Activated T-helper 2 cell treated with anti-CD3 and anti-CD28 coated beads, Interferon-gamma antibody, Interleukin-2, Interleukin-4, amounts not matched to agents 10 μg/mL and 5 μg/mL and 100 μg/mL, durations not matched to agents 14 hours and 24 hours and 36 hours (primary cell): ENCODE measurements around the gene ARHGEF10L. TPM values are rescaled to one million over a fixed set of nuclear protein-coding genes. Genes with fewer than 3 reads are reported as not detected.

Source experiments
- DNase-seq: peaks from one replicate; pipeline ENCODE4 v3.0.0; 2021; ENCODE audit warnings: low spot score
- H3K27ac Mint-ChIP-seq: one replicate; pipeline ENCODE4 v1.8.0; 2021; ENCODE audit warnings: mixed read lengths
- H3K27me3 Mint-ChIP-seq: one replicate; pipeline ENCODE4 v1.8.0; 2021; ENCODE audit warnings: low read depth, mixed read lengths
- H3K36me3 Mint-ChIP-seq: one replicate; pipeline ENCODE4 v1.8.0; 2021; ENCODE audit warnings: low read depth, mixed read lengths
- H3K4me1 Mint-ChIP-seq: one replicate; pipeline ENCODE4 v1.8.0; 2021; ENCODE audit warnings: low read depth, mixed read lengths
- H3K4me3 Mint-ChIP-seq: one replicate; pipeline ENCODE4 v1.8.0; 2021; ENCODE audit warnings: low read depth, mild to moderate bottlenecking, moderate library complexity, mixed read lengths
- H3K9me3 Mint-ChIP-seq: one replicate; pipeline ENCODE4 v1.8.0; 2021; ENCODE audit warnings: mixed read lengths
- intact Hi-C: fragments of 100-400 bp; cut with micrococcal nuclease; formaldehyde crosslinking; loops from one replicate; pipeline ENCODE4 v1.15.1; 2023
- total RNA-seq: library from RNA; stranded (reverse); gene quantifications from 2 replicates; pipeline ENCODE4 v1.2.3, GENCODE V29; 2022

Gene ARHGEF10L
- total RNA-seq, 1 donor from 2014 or later = 0.05 TPM

GRCh38 chr1:17573518-17574041, 34.1 kb downstream of the ARHGEF10L start:
- H3K36me3 Mint-ChIP-seq = no peaks in the 10 kb centered on the region
- H3K9me3 Mint-ChIP-seq = no peaks in the 10 kb centered on the region
- intact Hi-C loops = no loop called here
- no peaks in the 10 kb centered on the region for H3K27me3 Mint-ChIP-seq
- H3K4me1 Mint-ChIP-seq = no peaks in the 10 kb centered on the region
- no peak overlapping the region for H3K27ac Mint-ChIP-seq
- DNase-seq = no peak
- H3K4me3 Mint-ChIP-seq = no peak overlapping the region

DNA sequence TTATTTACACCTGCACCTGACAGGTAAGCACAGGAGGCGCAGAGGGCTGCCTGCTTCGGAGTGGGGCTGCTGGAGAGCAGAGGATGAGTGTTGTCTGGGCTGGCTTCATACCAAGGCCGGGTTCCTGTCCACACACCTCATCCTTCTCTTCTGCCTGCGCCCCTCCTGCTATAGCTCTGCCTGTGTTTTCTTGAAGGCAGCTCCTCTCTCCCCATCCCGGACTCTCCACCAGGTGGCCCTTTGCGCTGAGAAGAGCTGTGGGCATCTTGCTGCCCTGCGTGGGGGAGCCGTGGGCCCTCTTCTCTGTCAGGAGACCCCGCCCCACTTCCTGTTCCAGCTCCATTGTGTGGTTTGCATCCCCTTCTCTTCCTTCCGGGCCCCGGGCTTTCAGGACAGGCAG, 35.0 kb downstream of the ARHGEF10L start:
- intact Hi-C loops = no loop called here
- no peak overlapping the region for H3K4me3 Mint-ChIP-seq

DNA sequence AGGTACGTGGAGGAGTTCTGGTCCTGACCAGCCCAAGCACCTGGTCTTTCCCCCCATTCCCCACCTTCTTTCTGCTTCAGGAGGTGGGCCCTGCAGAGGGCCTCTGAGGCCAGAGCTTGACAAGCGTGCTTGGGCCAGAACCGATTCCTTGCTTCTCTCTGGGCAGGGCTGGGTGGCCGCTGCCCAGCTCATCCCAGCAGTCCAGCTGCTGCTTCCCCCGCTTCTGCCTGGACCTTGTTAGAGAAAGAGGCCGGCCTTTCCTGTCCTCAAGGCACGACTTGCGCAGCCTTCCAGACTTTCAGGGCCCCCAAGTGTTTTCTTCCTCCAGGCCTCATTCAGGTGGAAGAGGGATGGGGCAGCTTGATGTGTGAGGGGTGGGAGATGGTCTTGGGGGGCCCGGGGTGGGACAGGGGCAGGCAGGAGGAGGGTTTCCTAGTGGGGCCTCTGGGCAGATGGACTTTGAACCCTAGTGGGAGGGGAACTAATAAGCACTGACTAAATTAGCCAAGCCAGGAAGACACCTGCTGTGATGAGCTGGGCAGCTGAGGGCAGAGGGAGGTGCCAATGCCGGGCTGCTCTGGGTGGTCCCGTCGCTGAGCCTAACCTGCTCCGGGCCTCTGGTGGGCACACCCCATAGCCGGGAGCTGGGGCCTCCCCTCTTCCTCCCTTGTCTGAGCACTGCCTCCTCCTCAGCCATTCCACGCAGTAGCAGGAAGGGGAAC, 36.5 kb downstream of the ARHGEF10L start:
- no peak overlapping the region for H3K27ac Mint-ChIP-seq

More for the DNA sequence above, 35.0 kb downstream of the ARHGEF10L start:
- no peaks in the 10 kb centered on the region for H3K36me3 Mint-ChIP-seq
- H3K4me1 Mint-ChIP-seq = no peaks in the 10 kb centered on the region
- H3K27ac Mint-ChIP-seq = no peak overlapping the region
- H3K27me3 Mint-ChIP-seq = no peaks in the 10 kb centered on the region
- no peak for DNase-seq
- H3K9me3 Mint-ChIP-seq = no peaks in the 10 kb centered on the region

DNA sequence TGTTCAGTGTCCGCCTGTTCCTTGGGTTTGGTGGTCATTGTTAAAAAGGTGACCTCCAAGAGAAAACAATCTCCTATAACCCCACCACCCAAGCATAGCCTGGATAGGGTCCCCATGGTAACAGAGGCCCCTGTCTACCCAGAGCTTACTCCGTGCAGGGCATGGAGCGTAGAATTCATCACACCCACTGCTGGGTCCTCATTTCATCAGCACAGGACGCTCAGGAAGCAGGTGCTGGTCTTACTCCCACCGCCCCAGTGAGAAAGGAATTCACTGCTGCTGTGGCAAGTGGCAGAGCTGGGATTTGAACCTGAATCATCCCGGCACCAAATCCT, 37.0 kb downstream of the ARHGEF10L start:
- H3K4me1 Mint-ChIP-seq = peaks cover 1% of the 10 kb centered on the region
- no peaks in the 10 kb centered on the region for H3K36me3 Mint-ChIP-seq
- intact Hi-C loops = no loop called here
- H3K27ac Mint-ChIP-seq = no peak overlapping the region
- DNase-seq = no peak
- no peaks in the 10 kb centered on the region for H3K9me3 Mint-ChIP-seq
- H3K4me3 Mint-ChIP-seq = no peak overlapping the region
- no peaks in the 10 kb centered on the region for H3K27me3 Mint-ChIP-seq

More for the DNA sequence above, 36.5 kb downstream of the ARHGEF10L start:
- no peaks in the 10 kb centered on the region for H3K36me3 Mint-ChIP-seq
- no peaks in the 10 kb centered on the region for H3K4me1 Mint-ChIP-seq
- no peaks in the 10 kb centered on the region for H3K9me3 Mint-ChIP-seq
- no peak overlapping the region for H3K4me3 Mint-ChIP-seq
- no peak for DNase-seq
- H3K27me3 Mint-ChIP-seq = no peaks in the 10 kb centered on the region
- intact Hi-C loops = no loop called here

DNA sequence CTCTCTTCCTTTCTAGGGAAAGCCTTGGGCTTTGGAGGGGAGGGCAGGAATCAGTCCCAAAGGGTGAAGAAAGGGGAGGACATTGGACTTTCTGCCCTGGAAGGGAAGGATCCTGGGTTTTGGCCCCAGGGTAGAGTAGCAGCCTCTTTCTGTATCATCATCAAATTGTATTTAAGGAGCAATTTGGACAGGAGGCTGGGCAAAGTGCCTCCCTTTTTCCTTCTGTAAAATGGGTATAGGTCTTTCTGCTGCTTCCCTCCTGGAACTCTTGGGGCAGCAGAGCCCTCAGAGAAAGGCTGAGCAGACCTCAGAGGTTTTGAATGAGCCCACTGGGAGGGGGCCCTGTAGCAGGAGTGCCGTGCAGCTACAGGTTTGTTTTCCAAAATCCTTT, 38.4 kb downstream of the ARHGEF10L start:
- no peaks in the 10 kb centered on the region for H3K27me3 Mint-ChIP-seq
- H3K27ac Mint-ChIP-seq = no peak overlapping the region
- intact Hi-C loops = no loop called here
- no peak overlapping the region for H3K4me3 Mint-ChIP-seq
- no peaks in the 10 kb centered on the region for H3K9me3 Mint-ChIP-seq
- H3K4me1 Mint-ChIP-seq = peaks cover 2% of the 10 kb centered on the region
- DNase-seq = no peak
- no peaks in the 10 kb centered on the region for H3K36me3 Mint-ChIP-seq

- no peaks in the 10 kb centered on the region for H3K9me3 Mint-ChIP-seq
- intact Hi-C loops = no loop called here
- H3K4me1 Mint-ChIP-seq = peaks cover 2% of the 10 kb centered on the region
- no peak overlapping the region for H3K27ac Mint-ChIP-seq
- H3K36me3 Mint-ChIP-seq = no peaks in the 10 kb centered on the region
- no peak overlapping the region for H3K4me3 Mint-ChIP-seq
- DNase-seq = no peak
- no peaks in the 10 kb centered on the region for H3K27me3 Mint-ChIP-seq
These were observed 40.7 kb downstream of the ARHGEF10L start for GRCh38 chr1:17579951-17580939.

GRCh38 chr1:17581389-17582123, 42.1 kb downstream of the ARHGEF10L start:
- Mint-ChIP-seq H3K27me3 (no peaks in the 10 kb centered on the region), H3K36me3 (no peaks in the 10 kb centered on the region), H3K9me3 (no peaks in the 10 kb centered on the region), H3K4me3 (no peak overlapping the region), H3K4me1 (peaks cover 2% of the 10 kb centered on the region), H3K27ac (no peak overlapping the region)
- no peak for DNase-seq
- intact Hi-C loops = no loop called here

DNA sequence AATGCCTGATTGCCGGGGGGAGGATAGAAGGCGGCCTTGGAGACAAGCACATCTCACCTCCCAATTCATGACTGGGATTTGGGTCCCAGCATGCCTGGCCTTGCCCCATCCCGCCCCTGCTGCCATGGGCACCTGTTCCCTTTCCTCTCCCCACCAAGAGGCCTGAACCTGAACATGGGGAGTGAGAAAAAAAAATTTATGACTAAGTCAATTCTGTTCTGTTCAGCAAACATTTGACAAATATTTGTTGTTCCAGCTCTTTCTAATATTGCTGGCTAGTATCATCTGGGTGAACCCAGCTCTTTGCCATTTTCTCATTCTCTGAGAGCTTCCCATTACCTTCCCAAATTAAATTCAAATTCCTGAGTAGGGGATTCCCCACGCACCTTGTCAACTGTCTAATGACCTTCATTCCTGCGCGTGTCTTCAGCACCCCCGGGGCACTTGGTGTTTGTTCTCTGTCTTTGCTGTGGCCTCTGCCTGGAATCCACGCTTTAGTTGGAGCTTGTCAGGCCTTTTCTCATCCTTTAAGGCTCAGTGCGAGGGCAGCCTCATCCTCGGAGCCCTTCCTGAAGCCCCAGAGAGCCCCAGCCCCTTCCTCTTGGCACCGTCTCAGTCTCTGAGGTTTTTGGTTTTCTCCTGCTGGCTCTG, 42.8 kb downstream of the ARHGEF10L start:
- Mint-ChIP-seq H3K36me3 (no peaks in the 10 kb centered on the region), H3K4me1 (peaks cover 2% of the 10 kb centered on the region), H3K27ac (no peak overlapping the region), H3K4me3 (no peak overlapping the region), H3K27me3 (no peaks in the 10 kb centered on the region), H3K9me3 (no peaks in the 10 kb centered on the region)
- intact Hi-C loops = no loop called here
- no peak for DNase-seq

DNA sequence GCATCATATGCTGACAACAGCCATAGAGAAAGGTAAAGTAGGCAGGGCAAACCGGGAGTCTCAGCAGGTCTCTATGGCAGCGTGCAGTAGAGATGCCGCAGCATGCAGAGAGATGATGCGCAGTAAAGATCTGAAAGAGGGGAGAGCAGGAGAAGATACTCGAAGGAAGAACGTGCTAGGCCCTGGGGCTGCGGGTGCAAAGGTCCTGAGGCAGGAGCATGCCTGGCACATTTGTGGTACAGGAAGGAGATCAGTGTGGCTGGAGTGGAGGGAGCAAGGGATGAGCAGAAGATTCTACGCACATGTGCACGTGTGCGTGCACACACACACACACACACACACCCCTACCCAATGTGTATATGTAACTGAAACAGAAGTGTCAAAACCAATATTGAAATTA, 45.0 kb downstream of the ARHGEF10L start:
- Mint-ChIP-seq H3K4me3 (no peak overlapping the region), H3K27ac (no peak overlapping the region), H3K9me3 (no peaks in the 10 kb centered on the region), H3K4me1 (peaks cover 2% of the 10 kb centered on the region), H3K27me3 (no peaks in the 10 kb centered on the region), H3K36me3 (no peaks in the 10 kb centered on the region)
- intact Hi-C loops = no loop called here
- no peak for DNase-seq

- peaks cover 2% of the 10 kb centered on the region for H3K4me1 Mint-ChIP-seq
- DNase-seq = no peak
- H3K36me3 Mint-ChIP-seq = no peaks in the 10 kb centered on the region
- no peaks in the 10 kb centered on the region for H3K27me3 Mint-ChIP-seq
- intact Hi-C loops = no loop called here
- H3K9me3 Mint-ChIP-seq = no peaks in the 10 kb centered on the region
- H3K27ac Mint-ChIP-seq = no peak overlapping the region
- no peak overlapping the region for H3K4me3 Mint-ChIP-seq
These were observed 45.9 kb downstream of the ARHGEF10L start for GRCh38 chr1:17585266-17585987.

- H3K36me3 Mint-ChIP-seq = no peaks in the 10 kb centered on the region
- intact Hi-C loops = no loop called here
- peaks cover 2% of the 10 kb centered on the region for H3K4me1 Mint-ChIP-seq
- no peak overlapping the region for H3K4me3 Mint-ChIP-seq
- no peak overlapping the region for H3K27ac Mint-ChIP-seq
- H3K9me3 Mint-ChIP-seq = no peaks in the 10 kb centered on the region
- DNase-seq = no peak
- H3K27me3 Mint-ChIP-seq = no peaks in the 10 kb centered on the region
These were observed 46.9 kb downstream of the ARHGEF10L start for GRCh38 chr1:17586172-17586964.
